ENCODE results near the gene RFX7.

The RFX7 gene

DNA sequence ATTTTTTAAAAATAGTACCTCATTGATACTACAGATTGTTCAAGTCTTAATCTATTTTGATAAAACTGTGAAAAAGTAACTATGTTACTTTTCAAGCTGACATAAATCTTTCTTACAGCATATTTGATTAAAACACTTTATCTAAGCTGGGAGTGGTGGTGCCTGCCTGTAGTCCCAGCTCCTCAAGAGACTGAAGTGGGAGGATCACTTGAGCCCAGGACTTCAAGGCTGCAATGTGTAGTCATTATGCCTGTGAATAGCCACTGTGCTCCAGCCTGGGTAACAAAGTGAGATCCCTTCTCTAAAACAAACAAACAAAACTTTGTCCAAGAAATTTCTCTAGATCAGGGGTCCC, 190.7 kb downstream of the RFX7 start:
- TF ChIP-seq, protein P1, sequence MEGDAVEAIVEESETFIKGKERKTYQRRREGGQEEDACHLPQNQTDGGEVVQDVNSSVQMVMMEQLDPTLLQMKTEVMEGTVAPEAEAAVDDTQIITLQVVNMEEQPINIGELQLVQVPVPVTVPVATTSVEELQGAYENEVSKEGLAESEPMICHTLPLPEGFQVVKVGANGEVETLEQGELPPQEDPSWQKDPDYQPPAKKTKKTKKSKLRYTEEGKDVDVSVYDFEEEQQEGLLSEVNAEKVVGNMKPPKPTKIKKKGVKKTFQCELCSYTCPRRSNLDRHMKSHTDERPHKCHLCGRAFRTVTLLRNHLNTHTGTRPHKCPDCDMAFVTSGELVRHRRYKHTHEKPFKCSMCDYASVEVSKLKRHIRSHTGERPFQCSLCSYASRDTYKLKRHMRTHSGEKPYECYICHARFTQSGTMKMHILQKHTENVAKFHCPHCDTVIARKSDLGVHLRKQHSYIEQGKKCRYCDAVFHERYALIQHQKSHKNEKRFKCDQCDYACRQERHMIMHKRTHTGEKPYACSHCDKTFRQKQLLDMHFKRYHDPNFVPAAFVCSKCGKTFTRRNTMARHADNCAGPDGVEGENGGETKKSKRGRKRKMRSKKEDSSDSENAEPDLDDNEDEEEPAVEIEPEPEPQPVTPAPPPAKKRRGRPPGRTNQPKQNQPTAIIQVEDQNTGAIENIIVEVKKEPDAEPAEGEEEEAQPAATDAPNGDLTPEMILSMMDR (conservative IDR thresholded peaks at IDR 0.05) = peak; percentile 40
- H3K27ac ChIP-seq = no peak overlapping the region

DNA sequence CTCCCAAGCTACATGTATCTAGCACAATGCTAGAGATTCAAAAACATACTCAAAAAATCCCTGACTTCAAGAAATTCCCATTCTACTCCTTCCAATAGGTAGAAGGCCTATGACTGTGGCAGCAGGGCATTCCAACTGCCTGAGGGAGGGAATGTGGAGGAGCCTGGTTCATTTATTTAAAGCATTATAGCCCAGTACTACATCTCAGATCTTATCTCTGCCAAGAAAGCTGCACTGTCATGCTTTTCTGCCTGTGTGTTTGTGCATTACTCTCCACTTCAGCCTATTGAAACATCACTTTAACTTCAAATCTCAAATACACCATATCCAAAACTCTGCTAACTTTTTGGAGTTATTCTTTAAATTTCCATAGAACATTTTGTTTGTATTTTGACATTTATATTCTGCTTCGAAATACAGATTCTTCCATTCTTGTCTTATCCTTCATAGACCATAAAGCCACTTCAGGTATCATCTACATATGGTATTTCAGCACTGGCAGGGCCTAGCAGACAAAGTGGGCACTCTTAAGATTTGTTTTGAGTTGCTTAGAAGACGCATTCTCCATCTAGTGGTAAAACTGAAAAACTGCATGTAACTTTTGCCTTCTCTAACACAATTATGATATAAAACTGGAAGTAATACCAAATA, 191.2 kb downstream of the RFX7 start:
- no peak overlapping the region for H3K27ac ChIP-seq
- TF ChIP-seq, protein P1 (conservative IDR thresholded peaks at IDR 0.05) = peak; percentile 85

DNA sequence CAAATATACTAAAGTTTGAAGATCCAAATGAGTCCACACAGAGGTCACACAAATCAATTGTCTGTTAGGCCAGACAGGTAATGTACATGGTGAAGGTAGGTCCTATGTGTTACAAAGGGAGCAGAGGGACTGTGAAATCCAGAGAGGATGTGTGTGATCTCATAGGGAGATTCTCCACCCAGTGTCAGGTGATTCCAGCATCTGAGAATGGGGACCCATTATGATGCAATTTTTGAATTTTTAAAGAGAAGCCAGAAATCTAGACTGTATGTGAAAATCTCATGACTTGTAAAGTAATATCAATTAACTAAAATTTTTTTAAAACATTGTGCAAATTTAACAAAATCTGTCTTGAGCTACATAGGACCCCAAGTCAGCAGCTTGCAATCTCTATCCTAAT, 192.0 kb downstream of the RFX7 start:
- TF ChIP-seq, protein P1 (conservative IDR thresholded peaks at IDR 0.05) = no peak
- no peak overlapping the region for H3K27ac ChIP-seq

DNA sequence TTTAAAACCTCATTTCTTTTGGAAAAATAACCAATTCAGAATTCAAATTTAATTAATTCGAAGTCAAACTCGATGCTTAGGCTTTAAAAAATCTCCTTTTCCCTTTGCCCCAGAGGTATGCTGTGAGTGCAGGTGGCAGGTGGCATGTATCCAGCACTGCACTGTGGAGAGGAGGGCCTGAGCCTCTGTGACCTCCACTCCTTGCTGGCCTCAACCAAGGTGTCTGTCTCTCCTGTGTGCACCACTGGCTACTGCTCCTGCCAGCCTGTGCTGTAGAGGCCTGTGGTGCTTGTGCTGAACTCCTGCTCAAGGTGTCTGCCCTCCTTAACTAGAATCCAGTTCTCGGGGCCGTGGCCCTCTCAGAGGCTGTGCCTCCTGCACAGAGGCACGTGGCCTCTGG, 194.1 kb downstream of the RFX7 start:
- TF ChIP-seq, protein P1 (conservative IDR thresholded peaks at IDR 0.05) = no peak
- no peak overlapping the region for H3K27ac ChIP-seq

DNA sequence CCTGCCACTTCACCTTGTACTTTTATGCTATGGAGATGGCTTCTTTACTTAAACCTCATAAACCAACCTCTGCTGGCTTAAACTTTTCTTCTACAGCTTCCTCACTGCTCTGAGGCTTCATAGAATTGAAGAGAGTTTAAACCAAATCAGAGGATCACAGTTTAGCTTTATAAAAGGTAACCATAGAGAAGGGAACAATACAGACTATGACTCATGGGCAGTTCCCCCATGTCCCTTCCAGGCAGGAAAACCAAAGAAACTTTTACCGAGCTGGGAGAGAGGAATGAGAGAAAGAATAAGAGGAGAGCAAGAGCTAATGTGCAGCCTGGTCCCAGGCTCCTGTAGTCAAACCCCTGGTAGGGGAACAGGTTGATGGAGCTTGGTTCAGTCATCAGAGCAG, 196.3 kb downstream of the RFX7 start:
- H3K27ac ChIP-seq = no peak overlapping the region
- TF ChIP-seq, protein P1 (conservative IDR thresholded peaks at IDR 0.05) = no peak

DNA sequence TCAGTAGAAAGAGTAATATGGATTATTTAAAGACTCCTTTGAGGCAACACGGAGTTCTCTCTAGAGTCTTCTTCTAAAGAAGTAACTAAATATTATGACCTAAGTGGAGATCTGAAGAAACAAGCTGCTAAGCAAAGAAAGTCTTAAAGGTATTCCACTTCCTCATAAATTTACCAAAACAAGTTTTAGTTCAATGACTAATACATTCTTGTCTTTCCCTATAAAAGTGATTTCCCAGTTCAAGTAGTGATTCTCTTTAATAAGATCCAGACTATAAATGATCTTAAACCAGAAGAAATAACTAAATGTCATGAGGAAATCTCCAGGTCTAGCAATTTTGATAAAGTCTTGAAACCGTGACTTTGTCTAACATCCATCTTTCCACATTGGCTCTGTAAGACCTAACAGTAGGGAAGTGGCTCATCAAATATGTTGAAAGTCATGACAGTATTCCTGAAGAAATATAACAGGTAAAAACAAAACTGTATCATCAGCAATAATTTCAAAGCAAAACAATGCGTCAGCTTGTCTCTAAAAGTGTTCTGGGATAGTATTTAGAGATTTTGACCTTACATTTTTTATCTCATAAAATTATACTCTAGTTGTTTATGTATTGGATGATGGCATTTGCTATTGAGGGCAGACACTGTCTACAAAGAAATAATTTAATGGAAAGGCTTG, 198.5 kb downstream of the RFX7 start:
- TF ChIP-seq, protein P1 (conservative IDR thresholded peaks at IDR 0.05) = no peak
- H3K27ac ChIP-seq = no peak overlapping the region

DNA sequence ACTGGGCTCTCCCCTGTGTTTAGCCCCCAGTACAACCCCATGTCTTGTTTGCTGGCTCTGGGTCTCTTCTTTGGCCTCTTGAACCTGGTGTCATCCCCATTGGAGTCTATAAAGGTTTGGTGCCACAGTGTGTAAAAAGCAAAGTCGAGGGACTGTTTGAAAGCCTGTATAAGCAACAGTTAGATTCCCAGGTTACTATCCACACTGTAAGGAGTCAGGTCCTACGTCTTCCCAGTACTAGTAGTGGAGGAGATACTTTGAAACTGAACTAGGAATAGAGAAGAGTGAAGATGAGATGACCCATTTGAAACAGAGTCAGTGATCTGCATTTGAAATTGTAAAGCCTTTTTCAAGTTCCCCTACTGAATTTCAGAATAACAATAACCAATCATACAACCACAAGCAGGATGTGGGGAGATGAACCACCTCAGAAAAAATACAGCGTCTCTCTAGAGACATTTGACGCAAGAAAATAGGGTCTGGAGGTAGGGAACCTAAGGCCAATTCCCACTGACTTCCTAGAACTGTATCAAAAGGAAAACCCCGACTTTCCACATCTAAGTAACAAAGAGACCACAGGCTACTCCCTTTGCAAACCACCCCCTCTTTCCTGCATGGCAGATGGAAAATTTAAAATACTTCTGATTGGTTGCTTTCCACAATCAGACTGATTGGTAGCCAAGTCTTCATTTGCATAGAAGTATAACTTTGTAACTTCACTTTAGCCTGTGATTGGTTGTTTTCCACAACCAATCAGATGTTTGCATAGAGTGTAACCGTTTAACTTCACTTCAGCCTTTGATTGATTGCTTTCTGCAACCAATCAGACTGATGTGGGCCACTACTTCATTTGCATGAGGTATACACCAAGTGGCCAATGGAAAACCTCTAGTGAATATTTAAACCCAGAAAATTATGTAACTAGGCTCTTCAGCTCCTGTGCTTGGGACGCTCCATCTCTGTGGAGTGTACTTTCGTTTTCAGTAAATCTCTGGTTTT, 200.4 kb downstream of the RFX7 start:
- peak overlapping the region; percentile 32; the same call in 1 of the 2 replicates for H3K27ac ChIP-seq
- TF ChIP-seq, protein P1 (conservative IDR thresholded peaks at IDR 0.05) = no peak
